ENCODE data around the gene TMEM18. TPM values are rescaled to one million over a fixed set of nuclear protein-coding genes. Genes with fewer than 3 reads are reported as not detected.
A peak's percentile ranks its signal among the peaks of the same experiment; 100 is the strongest.

TMEM18 gene
- total and polyA plus RNA-seq, 9 of the 15 experiments (the other 6 are each of a cell fraction or from before 2014, with no cell fraction given), result 12.8 to 55.9 (median 21.8) TPM

- no peaks in the 10 kb centered on the region for H3K79me2 ChIP-seq (ENCODE audit: control insufficient read depth, insufficient read depth, low read length)
- intact Hi-C loops (cut with micrococcal nuclease), result no loop called here
- ChIA-PET CTCF (ENCODE audit: low intra/inter-chr PET ratio) (no interaction called here), POLR2A (interaction anchor here (0.6 to 1.3 kb wide), 2 partner anchors 10 to 16 kb away, joined by 3 read pairs; no protein-coding TSS in a partner anchor)
- H3K9me3 ChIP-seq (replicated peaks; ENCODE audit: control insufficient read depth, insufficient read depth, low read depth, low read length), result 0 out of 2 replicates have a peak, but pooled peaks cover 1% of the 10 kb centered on the region
- WGBS (ENCODE audit: insufficient coverage, low coverage, missing lambda C conversion rate), result 6% methylated on average over 10 of the region's 10 CpGs
- H3K4me1 ChIP-seq (replicated peaks in 1 of 2; ENCODE audit: control insufficient read depth in 2 of 2, insufficient read depth in 2 of 2, low read length in 2 of 2), result peaks cover 5 to 14% of the 10 kb centered on the region in 2 experiments; a peak in 3 of 5 replicates
- in situ Hi-C loops (cut with MboI), result no loop called here
- TF ChIP-seq CBX8 (IDR thresholded peaks at IDR 0.05; ENCODE audit: borderline replicate concordance, extremely low read depth, low read depth, low read length, poor library complexity, severe bottlenecking), result peak; percentile 86
- no peak for TF ChIP-seq ZKSCAN8 (CRISPR knock-in tag; IDR thresholded peaks at IDR 0.05)
- TF ChIP-seq CHD2 (IDR thresholded peaks at IDR 0.05; ENCODE audit: low read depth, low read length), result no peak
- TF ChIP-seq ZNF263 (CRISPR knock-in tag; IDR thresholded peaks at IDR 0.05; ENCODE audit: borderline replicate concordance), result peak; percentile 51; the same call in 1 of the 2 replicates
- no peak for TF ChIP-seq ZNF507 (tag; conservative IDR thresholded peaks at IDR 0.05)
- no peak for TF ChIP-seq ZNF24 (IDR thresholded peaks at IDR 0.05)
- FAIRE-seq (peak; percentile 54), DNase-seq (ENCODE audit: extremely low read depth in 1 of 4, low spot score in 3 of 4) (peak in 1 of 4 experiments; percentile 17), ATAC-seq (peak; percentile 77)
- no peaks in the 10 kb centered on the region for H3K9me1 ChIP-seq (ENCODE audit: control insufficient read depth, insufficient read depth, low read length)
- H3K27ac ChIP-seq (ENCODE audit: extremely low read depth, low read depth, low read length), result no peak overlapping the region
- no peak overlapping the region for H3K4me2 ChIP-seq (ENCODE audit: insufficient read depth, low read length)
- no peak overlapping the region for H2AFZ ChIP-seq (ENCODE audit: low read depth, low read length)
- no TSS peak for BruUV-seq (replicated peaks)
- no peaks in the 10 kb centered on the region for H4K20me1 ChIP-seq (replicated peaks; ENCODE audit: control insufficient read depth, insufficient read depth, low read length)
- no peaks in the 10 kb centered on the region for H3K36me3 ChIP-seq (ENCODE audit: control insufficient read depth, insufficient read depth, low read length)
- H3K4me3 ChIP-seq, result no peak overlapping the region
- H3K27me3 ChIP-seq (ENCODE audit: control insufficient read depth in 2 of 2, insufficient read depth in 2 of 2, low read length in 2 of 2), result peaks cover 20 to 36% of the 10 kb centered on the region in 2 experiments
- H3K9ac ChIP-seq (ENCODE audit: insufficient read depth in 1 of 2, low read depth in 2 of 2, low read length in 2 of 2), result no peak overlapping the region
Measured at GRCh38 chr2:690799-691198, 13.6 kb upstream of the TMEM18 start.

All from K562 (cell line).